Suprapubic skin (tissue), 3 donors: ENCODE measurements around the gene ZNF423.

Experiments
- POLR2AphosphoS5 ChIP-seq, 3 donors: sonication (generic); formaldehyde crosslinking; IDR thresholded peaks; one replicate each; pipeline ENCODE4 v1.6.1; 2017; ENCODE audit warnings: antibody characterized with exemption in 3 of 3
- TF ChIP-seq, protein P1 (sequence below), 2 donors: fragments of 200-600 bp in 1 of 2; fragments of 450-650 bp in 1 of 2; sonication (generic) in 1 of 2; IDR thresholded peaks; one replicate each; pipeline ENCODE4 v1.5.1; 2016 to 2019; ENCODE audit warnings: antibody characterized with exemption in 2 of 2, mild to moderate bottlenecking in 1 of 2, moderate library complexity in 1 of 2

DNA sequence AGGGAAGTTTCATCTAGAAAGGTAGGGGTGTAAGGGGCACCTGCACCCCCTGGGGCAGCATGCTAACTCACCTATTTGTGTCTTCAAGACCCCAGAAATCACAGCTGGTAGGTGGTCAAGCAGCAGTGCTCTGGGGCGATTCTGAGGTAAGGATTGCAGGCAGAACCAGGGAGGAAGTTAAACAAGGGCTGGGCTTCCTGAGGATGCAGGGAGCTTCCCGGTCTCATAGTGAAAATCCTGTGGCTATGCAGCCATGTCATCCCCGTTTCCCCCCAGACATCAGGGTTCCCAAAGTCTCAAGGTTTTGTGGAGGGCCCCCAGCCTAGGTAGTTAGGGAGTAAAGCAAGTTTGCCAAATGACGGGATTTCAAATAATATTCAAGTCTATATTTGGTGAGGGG is 403.8 kb downstream of the ZNF423 start:
- no peak for TF ChIP-seq POLR2AphosphoS5 (IDR thresholded peaks at IDR 0.05)
- TF ChIP-seq, protein P1, sequence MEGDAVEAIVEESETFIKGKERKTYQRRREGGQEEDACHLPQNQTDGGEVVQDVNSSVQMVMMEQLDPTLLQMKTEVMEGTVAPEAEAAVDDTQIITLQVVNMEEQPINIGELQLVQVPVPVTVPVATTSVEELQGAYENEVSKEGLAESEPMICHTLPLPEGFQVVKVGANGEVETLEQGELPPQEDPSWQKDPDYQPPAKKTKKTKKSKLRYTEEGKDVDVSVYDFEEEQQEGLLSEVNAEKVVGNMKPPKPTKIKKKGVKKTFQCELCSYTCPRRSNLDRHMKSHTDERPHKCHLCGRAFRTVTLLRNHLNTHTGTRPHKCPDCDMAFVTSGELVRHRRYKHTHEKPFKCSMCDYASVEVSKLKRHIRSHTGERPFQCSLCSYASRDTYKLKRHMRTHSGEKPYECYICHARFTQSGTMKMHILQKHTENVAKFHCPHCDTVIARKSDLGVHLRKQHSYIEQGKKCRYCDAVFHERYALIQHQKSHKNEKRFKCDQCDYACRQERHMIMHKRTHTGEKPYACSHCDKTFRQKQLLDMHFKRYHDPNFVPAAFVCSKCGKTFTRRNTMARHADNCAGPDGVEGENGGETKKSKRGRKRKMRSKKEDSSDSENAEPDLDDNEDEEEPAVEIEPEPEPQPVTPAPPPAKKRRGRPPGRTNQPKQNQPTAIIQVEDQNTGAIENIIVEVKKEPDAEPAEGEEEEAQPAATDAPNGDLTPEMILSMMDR (IDR thresholded peaks at IDR 0.05): no peak
